ENCODE measurements around the gene LAMA3.
A peak's percentile ranks its signal among the peaks of the same experiment; 100 is the strongest.

The LAMA3 gene

GRCh38 chr18:23689031-23689615 is at the start of gene LAMA3:
Gene LAMA3 (plus strand): TSS chr18:23689453. CDS start chr18:23689684, 231 bp downstream.
- TF ChIP-seq, protein P1, sequence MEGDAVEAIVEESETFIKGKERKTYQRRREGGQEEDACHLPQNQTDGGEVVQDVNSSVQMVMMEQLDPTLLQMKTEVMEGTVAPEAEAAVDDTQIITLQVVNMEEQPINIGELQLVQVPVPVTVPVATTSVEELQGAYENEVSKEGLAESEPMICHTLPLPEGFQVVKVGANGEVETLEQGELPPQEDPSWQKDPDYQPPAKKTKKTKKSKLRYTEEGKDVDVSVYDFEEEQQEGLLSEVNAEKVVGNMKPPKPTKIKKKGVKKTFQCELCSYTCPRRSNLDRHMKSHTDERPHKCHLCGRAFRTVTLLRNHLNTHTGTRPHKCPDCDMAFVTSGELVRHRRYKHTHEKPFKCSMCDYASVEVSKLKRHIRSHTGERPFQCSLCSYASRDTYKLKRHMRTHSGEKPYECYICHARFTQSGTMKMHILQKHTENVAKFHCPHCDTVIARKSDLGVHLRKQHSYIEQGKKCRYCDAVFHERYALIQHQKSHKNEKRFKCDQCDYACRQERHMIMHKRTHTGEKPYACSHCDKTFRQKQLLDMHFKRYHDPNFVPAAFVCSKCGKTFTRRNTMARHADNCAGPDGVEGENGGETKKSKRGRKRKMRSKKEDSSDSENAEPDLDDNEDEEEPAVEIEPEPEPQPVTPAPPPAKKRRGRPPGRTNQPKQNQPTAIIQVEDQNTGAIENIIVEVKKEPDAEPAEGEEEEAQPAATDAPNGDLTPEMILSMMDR (IDR thresholded peaks at IDR 0.05; ENCODE audit: control insufficient read depth, insufficient read depth, low read depth, low read length, missing control alignments), result peak; percentile 42
- peak within 1 kb of the TSS; percentile 53 for H3K4me3 ChIP-seq (ENCODE audit: control insufficient read depth, low read depth, low read length)
- DNase-seq (ENCODE audit: low read depth), result no peak

- H3K4me3 ChIP-seq (ENCODE audit: control insufficient read depth, low read depth, low read length), result no peak overlapping the region
- TF ChIP-seq, protein P1 (IDR thresholded peaks at IDR 0.05; ENCODE audit: control insufficient read depth, insufficient read depth, low read depth, low read length, missing control alignments), result no peak
- DNase-seq (ENCODE audit: low read depth), result no peak
Observed at GRCh38 chr18:23640052-23640451, 49.2 kb upstream of the LAMA3 start.

DNA sequence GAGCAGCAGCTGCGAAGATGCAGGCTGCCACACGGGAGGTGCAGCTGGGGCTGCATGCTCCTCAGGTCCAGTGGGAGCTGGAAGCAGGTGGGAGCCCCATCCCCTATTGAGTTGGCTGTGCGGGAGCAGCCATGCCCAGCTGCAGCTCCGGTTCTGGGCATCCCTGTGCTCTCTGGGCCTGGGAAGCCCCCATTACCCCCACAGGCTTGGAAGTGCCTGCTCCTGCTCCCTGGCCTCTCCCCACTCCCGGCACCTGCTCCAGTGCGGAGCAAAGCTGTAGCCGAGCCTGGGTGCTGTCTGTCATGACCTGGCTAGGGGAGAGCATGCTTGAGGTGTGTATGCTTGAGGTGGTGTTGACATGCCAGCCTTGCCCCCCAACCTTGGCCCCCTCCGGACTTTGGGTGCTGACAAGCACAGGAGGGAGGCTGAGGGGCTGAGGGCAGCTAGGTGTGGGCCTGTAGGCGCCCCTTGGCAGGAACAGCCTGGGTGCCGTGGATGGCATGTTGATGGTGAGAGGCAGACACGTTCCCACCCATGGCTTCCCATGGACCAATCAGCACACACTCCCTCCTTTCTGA is 48.0 kb upstream of the LAMA3 start:
- no peak overlapping the region for H3K4me3 ChIP-seq (ENCODE audit: control insufficient read depth, low read depth, low read length)
- TF ChIP-seq, protein P1 (IDR thresholded peaks at IDR 0.05; ENCODE audit: control insufficient read depth, insufficient read depth, low read depth, low read length, missing control alignments), result no peak
- DNase-seq (ENCODE audit: low read depth), result no peak

- DNase-seq (ENCODE audit: low read depth), result no peak
- TF ChIP-seq, protein P1 (IDR thresholded peaks at IDR 0.05; ENCODE audit: control insufficient read depth, insufficient read depth, low read depth, low read length, missing control alignments), result no peak
- no peak overlapping the region for H3K4me3 ChIP-seq (ENCODE audit: control insufficient read depth, low read depth, low read length)
Observed at GRCh38 chr18:23641937-23642666, 47.2 kb upstream of the LAMA3 start.

DNA sequence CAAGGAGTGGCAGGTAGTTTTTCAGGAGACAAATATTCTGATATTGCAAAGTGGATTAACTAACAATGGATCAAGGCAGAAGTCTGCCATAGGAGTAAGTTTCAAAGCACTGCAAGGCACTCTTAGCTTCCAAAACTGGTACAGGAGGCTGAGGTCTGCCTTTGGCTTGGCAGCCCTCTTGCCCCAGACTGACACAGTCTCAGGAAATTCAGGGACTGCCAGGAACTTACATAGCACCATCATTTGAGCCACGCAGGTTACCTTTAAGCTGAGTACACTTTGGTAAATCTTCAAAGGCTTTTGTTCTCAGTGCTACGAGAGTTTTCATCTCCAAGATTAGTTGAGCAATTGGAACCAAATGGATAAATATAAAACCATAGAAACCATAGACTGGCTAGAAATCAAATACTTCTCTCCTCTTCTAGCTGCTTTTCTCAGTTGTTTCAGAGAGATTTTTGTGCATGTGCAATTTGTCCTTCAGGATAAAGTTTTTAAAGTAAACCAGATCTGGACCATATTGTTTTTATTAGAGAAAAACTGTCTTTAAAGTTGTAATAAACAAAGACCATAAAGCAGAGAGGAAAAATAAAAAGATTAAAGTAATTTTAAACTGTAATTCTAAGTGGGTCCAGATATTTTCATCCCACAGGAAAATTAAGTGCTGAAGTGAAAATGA is 45.3 kb upstream of the LAMA3 start:
- no peak for DNase-seq (ENCODE audit: low read depth)
- no peak overlapping the region for H3K4me3 ChIP-seq (ENCODE audit: control insufficient read depth, low read depth, low read length)
- TF ChIP-seq, protein P1 (IDR thresholded peaks at IDR 0.05; ENCODE audit: control insufficient read depth, insufficient read depth, low read depth, low read length, missing control alignments), result no peak

DNA sequence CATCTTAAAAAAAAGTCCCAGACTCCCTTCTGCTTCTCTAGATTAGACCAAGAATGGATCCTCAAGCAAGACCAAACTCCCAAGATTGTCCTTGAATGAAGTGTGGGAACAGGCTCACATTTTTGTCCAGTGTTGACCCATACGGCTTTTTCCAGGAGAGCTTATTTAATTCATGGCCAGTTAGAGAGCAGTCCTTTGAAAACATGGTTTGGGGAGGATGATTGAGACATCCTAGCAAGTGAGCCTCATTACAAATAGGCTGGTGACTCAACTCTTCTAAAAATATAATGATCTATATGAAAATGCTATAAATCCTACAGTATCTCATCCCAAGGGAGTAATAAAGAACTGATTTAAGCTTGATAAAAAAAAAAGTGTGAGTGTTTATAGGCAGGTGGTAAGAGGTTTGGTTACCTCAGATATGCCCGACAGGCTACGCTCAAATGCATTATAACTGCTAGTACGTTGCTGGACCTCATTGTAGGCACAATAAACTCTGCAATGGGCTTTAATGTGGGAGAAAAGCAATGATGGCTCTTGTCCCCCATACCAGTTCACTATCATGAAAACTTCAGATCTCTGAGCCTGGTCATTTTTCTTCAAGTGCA is 43.6 kb upstream of the LAMA3 start:
- H3K4me3 ChIP-seq (ENCODE audit: control insufficient read depth, low read depth, low read length), result no peak overlapping the region
- TF ChIP-seq, protein P1 (IDR thresholded peaks at IDR 0.05; ENCODE audit: control insufficient read depth, insufficient read depth, low read depth, low read length, missing control alignments), result no peak

More for the DNA sequence above, 43.6 kb upstream of the LAMA3 start:
- DNase-seq (ENCODE audit: low read depth), result no peak

Data from AG09309 (cell line).